GM12892 (cell line): Measurements from ENCODE around the gene MFSD6.

ENCODE experiments used
- POLR2A ChIP-seq: IDR thresholded peaks from 2 replicates; pipeline ENCODE4 v1.6.1; 2011; ENCODE audit warnings: low read depth, low read length, control low read depth
- POLR2AphosphoS5 ChIP-seq: IDR thresholded peaks from 2 replicates; pipeline ENCODE4 v1.6.1; 2011; ENCODE audit warnings: low read depth, low read length, control low read depth

DNA sequence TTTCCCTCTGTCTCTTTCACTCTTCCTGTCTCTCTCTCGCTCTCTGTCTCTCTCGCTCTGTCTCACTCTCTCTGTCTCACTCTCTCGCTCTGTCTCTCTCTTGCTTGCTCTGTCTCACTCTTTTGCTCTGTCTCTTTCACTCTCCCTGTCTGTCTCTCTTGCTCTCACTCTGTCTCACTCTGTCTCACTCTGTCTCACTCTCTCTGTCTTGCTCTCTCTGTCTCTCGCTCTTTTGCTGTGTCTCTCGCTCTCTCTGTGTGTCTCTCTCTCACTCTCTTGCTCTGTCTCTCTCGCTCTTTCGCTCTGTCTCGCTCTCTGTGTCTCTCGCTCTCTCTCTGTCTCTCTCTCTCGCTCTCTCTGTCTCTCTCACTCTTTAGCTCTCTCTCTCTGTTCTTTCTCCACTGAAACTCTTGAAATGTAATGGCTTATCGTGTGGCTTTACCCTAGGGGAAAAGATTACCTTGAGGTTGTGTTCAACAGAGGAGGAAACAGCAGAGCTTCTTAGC lies 41.9 kb upstream of the MFSD6 start:
- TF ChIP-seq POLR2A (no peak), POLR2AphosphoS5 (no peak)
